HG03039 (cell line): Measurements from ENCODE around the gene AFAP1.

ENCODE experiments used
- ATAC-seq: cut with Tn5 transposase; IDR thresholded peaks from one replicate; pipeline ENCODE4 v1.9.1; 2021; ENCODE audit warnings: mild to moderate bottlenecking, moderate library complexity; ENCODE audit not compliant: unreplicated experiment

Gene AFAP1

DNA sequence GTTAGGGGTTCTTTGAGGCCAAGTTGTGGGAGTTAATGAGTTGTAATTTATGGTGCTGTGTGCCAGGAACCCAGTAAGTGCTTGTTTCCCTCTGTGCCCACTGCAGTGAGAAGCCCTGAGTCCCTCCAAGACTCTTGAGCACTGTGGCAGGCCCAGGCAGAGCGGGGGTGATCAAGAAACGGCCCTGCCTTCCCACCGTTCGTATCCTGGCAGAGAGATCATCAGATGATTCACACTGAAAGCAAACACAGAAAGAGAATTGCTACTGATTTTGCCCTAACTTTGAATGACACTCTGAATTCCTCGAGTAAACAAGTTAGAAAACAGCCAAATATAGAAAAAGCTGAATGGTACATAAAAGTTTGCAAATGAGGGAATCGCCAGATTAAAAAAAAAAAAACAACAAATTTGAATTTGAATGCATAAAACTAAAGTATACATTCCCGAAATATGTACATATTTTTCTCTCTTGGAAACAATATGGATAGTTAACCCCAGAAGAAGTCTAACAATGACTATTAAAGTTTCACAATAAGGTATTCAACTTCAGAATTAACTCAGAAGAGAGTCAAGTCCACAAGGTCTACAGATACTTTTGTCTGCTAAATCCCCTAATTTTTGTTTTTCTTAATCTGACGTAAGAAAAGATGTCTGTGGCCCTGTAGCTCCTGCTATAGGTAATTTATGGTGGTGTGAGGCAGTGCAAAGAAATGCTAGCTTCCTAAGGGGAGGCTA is 71.8 kb downstream of the AFAP1 start:
- no peak for ATAC-seq

DNA sequence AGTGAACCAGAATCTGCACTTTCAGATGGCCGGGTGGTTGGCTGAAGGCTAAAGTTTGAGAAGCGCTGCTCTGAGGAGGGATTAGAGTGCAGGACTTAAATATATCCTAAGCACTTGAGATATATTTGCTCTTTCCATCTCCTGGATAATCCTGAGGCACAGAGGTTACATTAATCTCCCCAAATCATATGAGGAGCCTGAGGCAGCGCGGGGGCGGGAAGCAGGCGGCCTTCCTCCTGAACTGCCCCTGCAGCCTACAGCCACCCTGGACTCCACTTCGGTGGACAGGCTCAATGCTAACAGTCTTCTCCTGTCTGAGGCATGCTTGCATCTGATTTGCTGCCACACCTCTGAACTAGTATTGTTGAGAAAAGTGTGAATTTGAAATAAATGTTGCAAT is 72.5 kb downstream of the AFAP1 start:
- ATAC-seq = no peak

DNA sequence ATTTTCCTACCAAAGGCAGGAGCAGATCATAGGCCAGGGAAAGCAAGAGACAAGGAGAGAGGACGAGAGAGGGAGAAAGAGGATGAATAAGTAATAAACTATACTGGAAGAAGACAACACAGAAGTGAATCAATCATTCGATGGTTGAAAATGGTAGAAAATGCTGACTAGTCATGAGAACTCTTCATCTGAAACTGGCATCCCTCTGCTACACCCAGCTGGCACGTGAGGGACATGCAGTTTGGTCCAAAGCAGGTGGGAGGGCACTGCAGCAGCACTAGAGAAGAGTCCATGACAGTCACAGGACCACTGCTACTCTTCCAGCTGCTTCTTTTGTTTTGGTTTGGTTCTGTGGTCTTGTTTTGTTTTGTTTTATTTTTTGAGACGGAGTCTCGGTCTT is 74.1 kb downstream of the AFAP1 start:
- ATAC-seq = no peak

DNA sequence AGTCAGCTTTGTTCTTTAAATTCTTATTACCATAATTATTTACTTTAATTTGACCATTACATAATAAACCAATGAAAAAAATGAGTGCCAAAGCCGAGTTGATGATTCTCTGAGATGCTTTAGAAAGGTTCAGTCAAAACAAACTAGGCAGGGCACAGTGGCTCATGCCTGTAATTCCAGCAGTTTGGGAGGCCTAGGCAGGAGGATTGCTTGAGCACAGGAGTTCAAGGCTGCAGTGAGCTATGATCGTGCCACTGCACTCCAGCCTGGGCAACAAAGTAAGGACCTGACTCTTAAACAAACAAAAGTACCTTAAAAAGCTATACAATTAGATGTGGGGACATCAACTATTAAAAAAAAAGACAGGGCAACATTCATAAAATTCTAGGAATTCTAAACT is 75.0 kb downstream of the AFAP1 start:
- ATAC-seq = no peak

DNA sequence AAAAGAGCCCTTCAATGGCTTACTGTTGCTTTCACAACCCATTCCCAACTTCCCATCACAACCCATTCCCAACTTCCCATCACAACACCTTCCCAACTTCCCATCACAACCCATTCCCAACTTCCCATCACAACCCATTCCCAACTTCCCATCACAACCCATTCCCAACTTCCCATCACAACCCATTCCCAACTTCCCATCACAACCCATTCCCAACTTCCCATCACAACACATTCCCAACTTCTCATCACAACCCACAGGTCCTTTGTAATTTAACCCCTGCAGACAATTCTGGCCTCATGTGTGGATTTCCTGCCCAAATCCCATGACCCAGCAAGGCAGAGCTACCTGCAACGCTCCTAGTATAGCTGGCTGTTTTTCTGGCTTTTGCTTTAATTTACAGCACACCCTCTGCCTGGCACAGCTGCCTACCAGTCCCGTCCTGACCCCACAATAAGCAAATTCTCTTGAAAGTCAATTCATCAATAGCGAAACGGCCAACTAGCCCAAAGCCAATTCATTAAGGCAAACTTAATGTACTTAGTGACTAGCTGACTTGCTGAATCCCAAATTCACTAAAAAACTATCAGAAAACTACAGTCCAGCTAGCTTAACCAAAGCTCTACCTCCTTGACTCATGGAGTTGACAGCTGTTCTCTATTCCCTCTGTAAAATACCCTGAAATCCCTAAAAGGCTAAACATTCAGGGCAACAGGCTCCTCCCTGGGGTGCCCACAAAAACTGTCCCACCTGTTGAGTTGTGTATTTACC is 75.6 kb downstream of the AFAP1 start:
- no peak for ATAC-seq

DNA sequence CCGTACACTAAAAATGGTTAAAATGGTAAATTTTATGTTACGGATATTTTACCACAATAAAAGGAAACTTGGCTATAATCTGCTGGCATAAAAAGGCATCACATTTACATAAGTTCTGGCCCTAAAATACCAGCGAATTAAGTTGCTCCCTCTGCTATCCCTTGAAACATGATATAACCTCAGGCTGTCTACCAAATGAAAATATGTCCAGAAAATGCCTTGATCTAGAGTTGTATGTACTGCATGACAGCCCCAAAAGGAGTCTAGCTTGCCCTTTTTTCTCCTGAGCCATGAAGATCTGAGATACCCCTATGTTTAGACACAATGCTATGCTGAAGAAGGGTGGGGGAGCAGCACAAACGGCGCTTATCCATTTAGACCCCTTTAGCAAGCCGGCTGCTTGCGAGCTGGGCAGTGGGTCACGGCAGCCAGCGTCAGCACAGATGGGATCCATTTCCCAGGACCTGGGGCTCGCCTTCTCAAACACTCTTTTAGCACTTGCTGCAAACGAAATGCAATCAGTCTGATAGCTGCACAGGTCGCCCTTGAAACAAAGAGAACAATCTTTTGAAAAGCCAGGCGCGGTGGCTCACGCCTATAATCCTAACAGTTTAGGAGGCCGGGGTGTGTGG is 77.0 kb downstream of the AFAP1 start:
- ATAC-seq = no peak

DNA sequence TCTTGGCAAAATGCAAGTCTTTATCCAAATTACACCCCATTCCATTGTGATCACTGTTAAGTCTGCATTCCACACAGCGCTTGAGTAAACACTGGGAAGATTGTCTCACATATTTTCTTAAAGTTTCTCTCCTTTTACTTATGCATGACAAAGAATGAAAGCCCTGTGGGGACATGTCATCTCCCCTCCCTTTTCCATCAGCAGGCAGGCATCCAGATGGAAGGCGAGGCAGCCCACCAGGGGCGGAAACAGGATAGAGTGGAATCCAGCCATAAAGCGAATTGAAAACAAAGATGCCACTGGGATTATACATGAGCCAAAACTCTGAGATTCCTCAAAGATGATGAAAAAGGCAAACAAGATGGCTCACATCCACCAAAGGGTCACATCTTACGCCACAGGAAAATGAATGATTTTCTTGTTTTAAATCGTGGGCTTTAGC is 78.2 kb downstream of the AFAP1 start:
- ATAC-seq = no peak

DNA sequence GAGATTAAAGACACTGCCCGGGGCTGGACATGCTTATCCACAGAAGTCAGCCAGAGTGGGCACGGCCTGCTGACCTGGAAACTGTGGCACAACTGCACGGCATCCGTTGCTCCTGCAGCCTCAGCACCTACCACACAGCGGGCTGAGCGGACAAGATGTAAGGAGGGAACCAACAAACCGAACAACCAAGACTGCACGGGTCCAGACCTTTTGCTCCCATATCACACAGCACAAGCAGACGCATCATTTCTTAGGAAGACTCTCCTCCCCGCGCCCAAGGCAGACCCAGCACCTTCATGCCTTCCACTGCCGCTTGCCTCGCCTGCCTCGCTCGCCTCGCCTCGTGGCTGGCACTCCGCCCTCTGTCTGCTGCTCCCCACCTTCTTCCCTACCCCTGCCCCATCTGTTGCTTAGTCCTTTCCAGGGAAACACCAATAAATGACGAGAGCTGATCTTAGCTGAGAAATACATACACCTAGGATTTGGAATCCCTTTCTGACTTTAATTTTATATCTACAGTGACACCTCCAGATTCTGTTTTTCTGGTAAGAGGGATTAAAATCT is 79.0 kb downstream of the AFAP1 start:
- ATAC-seq = no peak

DNA sequence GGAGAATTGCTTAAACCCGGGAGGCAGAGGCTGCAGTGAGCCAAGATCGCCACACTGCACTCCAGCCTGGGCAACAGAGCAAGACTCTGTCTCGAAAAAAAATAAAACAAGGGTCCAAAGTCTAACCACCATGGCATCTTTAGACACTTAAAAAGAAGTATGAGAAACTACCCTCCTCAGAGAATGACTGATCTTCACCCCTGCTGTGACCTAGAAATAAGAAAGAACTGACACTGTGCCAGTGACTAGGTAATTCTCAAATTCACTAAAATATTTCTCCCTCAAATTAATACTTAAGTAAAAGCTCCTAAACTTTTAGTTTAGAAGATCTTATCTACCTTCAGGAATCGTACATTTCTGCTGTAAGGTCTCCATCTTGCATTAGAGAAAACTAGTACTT is 80.3 kb downstream of the AFAP1 start:
- no peak for ATAC-seq

DNA sequence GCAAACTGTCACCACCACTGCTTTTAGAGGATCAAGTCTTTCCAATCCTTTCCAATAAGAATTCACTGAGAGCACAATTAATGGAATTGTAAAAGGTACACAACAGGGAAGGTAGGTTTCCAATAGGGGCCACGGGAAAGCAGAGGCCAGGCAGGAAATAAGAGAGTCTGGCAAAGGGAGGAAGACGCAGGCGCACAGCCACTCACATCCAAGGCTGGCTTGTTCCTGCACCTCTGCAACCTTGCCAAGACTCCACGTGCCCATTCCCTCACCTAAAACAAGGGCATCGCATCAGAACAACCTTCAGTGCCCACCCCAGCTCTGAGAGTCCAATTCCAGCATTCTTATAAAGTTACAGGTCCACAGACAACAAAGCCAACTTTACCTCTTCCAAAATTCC is 81.2 kb downstream of the AFAP1 start:
- no peak for ATAC-seq

DNA sequence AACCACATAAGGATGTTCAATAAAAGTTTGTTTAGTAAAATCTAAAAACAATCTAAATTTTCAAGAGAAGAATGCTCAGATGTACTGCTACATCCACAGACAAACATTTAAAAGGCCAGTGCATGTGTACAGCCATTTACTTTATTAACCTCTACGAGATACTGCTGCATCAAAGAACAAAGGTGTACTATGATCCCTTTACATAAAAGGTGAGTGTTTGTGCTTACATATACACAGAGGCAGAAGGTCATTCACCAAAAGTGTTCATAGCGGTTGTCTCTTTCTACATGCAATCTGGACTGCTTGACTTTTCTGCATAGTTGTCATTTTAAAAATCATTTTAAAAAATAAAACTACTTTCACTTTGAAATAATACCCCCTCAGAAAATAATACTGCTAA is 81.7 kb downstream of the AFAP1 start:
- no peak for ATAC-seq

DNA sequence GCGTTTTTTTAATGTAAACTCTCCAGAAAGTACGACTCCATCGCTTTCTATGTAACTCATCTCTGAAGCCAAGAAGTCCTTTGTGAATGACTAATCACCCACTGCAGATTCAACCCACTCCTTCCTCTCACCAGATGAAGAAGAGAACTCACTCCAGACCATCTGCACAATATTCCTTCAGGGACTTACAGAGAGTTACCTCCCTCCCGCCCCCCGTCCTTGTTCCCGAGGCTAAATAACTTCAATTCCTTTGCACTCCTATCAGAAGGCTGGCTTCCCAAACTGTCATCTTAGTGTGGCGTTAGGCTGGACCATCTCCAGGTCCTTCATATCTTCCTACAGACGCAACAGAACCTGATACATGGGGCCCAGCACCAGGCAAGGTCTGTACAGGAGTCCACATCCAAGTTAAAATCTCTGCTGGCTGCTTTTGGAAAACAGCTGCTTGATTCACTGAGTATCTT is 82.4 kb downstream of the AFAP1 start:
- ATAC-seq = no peak

DNA sequence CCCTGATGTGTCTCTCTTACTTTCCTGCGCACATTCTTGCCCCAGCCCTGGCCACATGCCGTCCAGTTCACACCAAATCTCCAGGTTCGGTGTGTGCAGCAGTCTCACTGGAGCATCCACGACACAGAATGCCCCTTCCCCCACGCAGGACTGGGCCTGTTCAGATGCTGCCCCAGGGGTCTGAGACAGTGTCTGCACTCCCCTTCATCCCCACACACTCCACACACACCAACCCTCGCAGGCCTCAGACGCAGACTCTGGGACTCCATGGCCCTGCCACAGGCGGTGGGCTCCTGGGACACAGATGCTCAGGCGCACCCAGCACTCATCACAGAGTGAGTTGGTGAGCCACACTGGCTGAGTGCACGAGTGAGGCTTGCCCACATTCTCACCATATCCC is 83.9 kb downstream of the AFAP1 start:
- no peak for ATAC-seq

DNA sequence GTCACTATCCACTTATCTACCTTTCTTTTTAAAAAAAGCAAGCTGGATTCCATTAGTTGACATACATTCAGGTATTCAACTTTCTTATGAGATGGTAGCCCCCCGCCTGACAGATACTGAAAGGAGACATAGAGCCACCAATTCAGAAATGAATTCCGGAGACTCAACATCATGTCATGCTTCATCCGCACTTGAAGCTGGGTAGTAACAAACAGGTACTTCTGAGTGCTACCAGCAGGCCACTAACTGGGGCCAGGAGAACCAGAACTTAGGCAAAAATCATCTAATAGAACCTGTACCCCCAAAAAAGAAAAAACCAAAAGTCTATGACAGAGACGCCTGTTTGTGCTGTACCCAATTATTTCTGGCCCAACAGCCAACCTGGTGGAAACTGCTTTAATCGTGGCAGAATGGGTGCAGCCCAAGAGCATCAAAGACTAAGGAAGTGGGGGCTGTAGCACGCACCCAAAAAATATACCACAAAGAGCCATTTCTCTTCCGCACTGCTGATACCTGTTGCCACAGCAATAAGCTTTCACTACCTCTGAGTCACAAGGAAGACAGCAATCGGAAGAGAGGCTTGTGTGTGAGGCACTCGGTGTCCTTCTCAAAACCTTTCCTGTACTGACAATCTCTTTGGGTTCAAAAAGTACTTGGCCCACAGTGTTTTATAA is 84.8 kb downstream of the AFAP1 start:
- ATAC-seq = no peak

DNA sequence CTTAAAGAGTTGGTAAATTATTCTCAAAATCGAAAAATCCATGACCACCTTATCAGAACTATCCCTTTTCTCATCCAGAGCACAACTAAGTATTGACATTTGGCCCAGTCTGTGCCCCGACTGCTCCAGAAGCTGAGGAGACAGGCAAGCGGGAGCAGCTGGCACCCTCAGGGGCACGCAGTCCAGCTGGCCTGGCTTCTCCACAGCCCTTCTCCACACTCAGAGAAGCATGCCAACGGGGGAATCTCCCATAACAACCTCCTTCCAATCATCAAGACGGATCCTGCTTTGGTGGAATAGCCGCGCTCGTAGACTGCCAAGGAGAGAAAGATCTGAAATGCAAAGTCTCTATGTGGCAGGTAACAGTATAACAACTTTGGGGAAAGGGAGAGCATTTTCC is 85.4 kb downstream of the AFAP1 start:
- no peak for ATAC-seq

DNA sequence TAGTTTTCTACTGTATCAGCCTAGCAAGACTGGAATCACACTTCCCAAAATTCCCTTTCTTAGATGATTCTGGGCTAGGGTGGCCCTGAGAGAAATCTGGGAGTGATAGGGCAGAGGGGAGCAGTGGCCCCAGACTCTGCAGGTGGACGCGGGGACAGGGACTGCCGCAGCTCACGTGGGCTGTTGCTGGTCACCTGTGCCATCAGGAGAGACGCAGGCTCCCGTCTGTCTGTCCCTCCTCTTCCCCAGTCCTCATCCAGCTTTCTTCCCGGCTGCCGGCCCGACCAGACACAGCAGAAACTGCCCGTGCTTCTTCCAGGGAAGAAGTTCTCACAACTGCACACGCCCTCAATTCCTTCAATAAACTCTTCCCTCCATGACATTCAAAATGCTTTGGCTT is 86.4 kb downstream of the AFAP1 start:
- no peak for ATAC-seq

DNA sequence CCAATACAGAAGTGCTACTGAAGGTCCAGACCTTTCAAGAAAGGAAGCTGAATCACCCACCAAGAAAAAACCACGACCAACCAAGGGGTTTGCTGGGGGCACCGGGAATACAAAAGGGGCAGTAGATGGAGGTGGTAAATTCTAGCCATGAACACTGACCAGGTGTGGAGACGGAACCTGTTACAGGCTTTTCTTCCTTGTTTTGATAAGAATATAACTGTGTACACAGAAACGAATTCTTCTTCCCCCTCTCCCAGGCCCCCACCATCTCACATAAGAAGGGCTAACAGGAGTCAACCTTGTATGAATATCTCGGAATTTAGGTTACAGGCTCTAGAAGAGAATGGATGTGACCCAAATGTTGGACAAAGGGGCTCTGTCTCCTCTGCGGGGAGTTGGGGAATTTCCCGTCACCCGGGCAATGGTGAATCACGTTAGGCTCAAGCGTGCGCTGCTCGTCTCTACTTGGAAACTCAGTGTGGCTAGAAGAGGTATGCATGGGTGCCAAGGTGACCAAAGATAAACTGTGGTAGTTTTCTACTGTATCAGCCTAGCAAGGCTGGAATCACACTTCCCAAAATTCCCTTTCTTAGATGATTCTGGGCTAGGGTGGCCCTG is 87.0 kb downstream of the AFAP1 start:
- no peak for ATAC-seq

DNA sequence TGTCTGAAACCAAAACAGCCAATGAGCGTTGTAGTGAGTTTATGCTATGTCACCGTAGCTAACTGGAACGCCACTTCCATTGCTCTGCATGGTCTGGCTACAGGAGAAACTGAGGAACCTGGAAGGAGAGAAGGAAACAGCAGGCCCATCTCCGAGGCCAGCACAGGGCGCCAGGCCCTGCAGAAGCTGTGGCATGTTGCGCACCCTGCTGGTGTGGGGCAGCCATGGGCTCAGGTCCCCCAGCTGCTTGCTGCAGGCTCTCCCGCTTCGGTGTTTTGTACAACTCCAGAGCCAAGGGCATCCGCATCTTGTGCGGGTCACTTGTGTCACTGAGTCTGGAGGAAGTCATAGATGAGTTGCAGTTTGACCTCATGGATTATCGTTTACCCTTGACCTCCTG is 89.2 kb downstream of the AFAP1 start:
- ATAC-seq = no peak

DNA sequence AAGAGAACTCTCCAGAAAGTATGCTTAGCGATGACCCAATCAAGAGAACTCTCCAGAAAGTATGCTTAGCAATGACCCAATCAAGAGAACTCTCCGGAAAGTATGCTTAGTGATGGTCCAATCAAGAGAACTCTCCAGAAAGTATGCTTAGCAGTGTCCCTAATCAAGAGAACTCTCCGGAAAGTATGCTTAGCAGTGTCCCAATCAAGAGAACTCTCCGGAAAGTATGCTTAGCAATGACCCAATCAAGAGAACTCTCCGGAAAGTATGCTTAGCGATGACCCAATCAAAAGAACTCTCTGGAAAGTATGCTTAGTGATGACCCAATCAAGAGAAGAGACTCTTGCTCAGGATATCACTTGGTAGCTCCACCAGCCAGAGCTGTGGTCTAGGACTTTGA is 92.5 kb downstream of the AFAP1 start:
- no peak for ATAC-seq

DNA sequence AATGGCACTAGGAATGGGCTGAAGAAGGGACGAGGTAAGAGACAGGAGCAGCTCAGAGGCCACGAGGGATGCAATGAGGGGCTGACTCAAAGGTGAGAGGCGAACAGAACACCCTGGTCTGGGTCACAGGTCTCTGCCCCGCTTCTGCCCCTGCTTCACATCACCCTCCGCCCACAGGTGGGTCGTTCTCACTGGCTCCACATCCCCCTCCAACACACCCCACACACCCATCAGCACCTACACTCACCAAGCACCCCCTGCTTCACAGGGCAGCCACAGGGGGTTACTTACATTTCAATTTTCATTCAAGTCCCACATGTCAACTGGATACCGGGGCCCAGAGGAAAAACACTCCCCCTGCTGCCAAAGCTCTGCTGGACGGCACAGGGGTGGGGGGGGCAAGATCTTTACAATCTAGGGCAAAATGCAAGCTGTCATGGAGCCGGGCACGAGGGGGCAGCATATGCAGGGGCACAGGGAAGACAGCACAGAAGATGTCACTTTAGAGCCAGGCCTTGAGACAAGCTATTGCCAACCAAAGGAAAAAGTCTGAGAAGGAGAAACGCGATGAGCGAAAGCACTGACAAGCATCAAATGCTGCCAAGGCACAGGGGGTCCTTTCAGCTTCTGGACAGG is 94.0 kb downstream of the AFAP1 start:
- ATAC-seq = no peak
